Measurements from ENCODE around the gene PLA2G2E.

The PLA2G2E gene

GRCh38 chr1:19963636-19964035, 40.2 kb upstream of the PLA2G2E start:
- Mint-ChIP-seq H3K27ac (no peak overlapping the region), H3K9me3 (peaks cover 6% of the 10 kb centered on the region), H3K4me1 (peaks cover 12% of the 10 kb centered on the region), H3K36me3 (ENCODE audit: low read depth) (no peaks in the 10 kb centered on the region), H3K27me3 (ENCODE audit: low read depth) (peaks cover 25% of the 10 kb centered on the region), H3K4me3 (no peak overlapping the region)
- no peak for TF ChIP-seq CTCF (IDR thresholded peaks at IDR 0.05; ENCODE audit: unreplicated experiment in 3 of 3)

DNA sequence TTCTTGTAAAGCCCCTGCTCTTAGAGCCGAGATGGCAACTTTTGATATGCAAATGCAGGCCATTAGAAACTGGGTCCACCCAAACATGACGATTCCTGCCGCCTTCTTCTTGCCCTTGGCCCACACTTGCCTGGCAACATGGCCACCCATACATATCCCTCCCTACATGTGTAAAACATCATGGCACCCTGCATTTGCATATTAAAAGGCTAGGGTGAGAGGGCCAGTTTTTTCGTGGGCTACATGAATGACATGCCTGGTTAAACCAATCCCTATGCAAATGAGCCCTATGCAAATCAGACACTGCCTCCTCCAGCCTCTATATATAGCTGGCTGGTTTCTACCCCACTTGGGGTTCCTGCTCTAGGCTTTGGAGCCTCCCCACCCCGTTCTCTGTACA, 37.2 kb upstream of the PLA2G2E start:
- Mint-ChIP-seq H3K36me3 (ENCODE audit: low read depth) (no peaks in the 10 kb centered on the region), H3K4me3 (no peak overlapping the region), H3K27me3 (ENCODE audit: low read depth) (peaks cover 27% of the 10 kb centered on the region), H3K4me1 (no peaks in the 10 kb centered on the region), H3K9me3 (peaks cover 6% of the 10 kb centered on the region), H3K27ac (no peak overlapping the region)
- no peak for TF ChIP-seq CTCF (IDR thresholded peaks at IDR 0.05; ENCODE audit: unreplicated experiment in 3 of 3)

- no peaks in the 10 kb centered on the region for H3K4me1 Mint-ChIP-seq
- H3K4me3 Mint-ChIP-seq, result no peak overlapping the region
- no peak for TF ChIP-seq CTCF (IDR thresholded peaks at IDR 0.05; ENCODE audit: unreplicated experiment in 3 of 3)
- H3K27me3 Mint-ChIP-seq (ENCODE audit: low read depth), result peaks cover 41% of the 10 kb centered on the region
- H3K9me3 Mint-ChIP-seq, result peaks cover 13% of the 10 kb centered on the region
- H3K36me3 Mint-ChIP-seq (ENCODE audit: low read depth), result no peaks in the 10 kb centered on the region
- no peak overlapping the region for H3K27ac Mint-ChIP-seq
These were observed 34.4 kb upstream of the PLA2G2E start for GRCh38 chr1:19957779-19958178.

- Mint-ChIP-seq H3K9me3 (peaks cover 13% of the 10 kb centered on the region), H3K4me3 (no peak overlapping the region), H3K4me1 (no peaks in the 10 kb centered on the region), H3K27me3 (ENCODE audit: low read depth) (peaks cover 38% of the 10 kb centered on the region), H3K36me3 (ENCODE audit: low read depth) (no peaks in the 10 kb centered on the region), H3K27ac (no peak overlapping the region)
- TF ChIP-seq CTCF (IDR thresholded peaks at IDR 0.05; ENCODE audit: unreplicated experiment in 3 of 3), result no peak
These were observed 32.2 kb upstream of the PLA2G2E start for GRCh38 chr1:19955534-19956170.

GRCh38 chr1:19954059-19954458, 30.6 kb upstream of the PLA2G2E start:
- H3K27me3 Mint-ChIP-seq (ENCODE audit: low read depth), result peaks cover 31% of the 10 kb centered on the region
- no peak overlapping the region for H3K4me3 Mint-ChIP-seq
- H3K36me3 Mint-ChIP-seq (ENCODE audit: low read depth), result no peaks in the 10 kb centered on the region
- no peak overlapping the region for H3K27ac Mint-ChIP-seq
- no peak for TF ChIP-seq CTCF (IDR thresholded peaks at IDR 0.05; ENCODE audit: unreplicated experiment in 3 of 3)
- no peaks in the 10 kb centered on the region for H3K4me1 Mint-ChIP-seq
- peaks cover 13% of the 10 kb centered on the region for H3K9me3 Mint-ChIP-seq

GRCh38 chr1:19949016-19949415, 25.6 kb upstream of the PLA2G2E start:
- peaks cover 20% of the 10 kb centered on the region for H3K27me3 Mint-ChIP-seq (ENCODE audit: low read depth)
- no peak overlapping the region for H3K27ac Mint-ChIP-seq
- H3K9me3 Mint-ChIP-seq, result peaks cover 3% of the 10 kb centered on the region
- H3K4me3 Mint-ChIP-seq, result no peak overlapping the region
- no peaks in the 10 kb centered on the region for H3K36me3 Mint-ChIP-seq (ENCODE audit: low read depth)
- TF ChIP-seq CTCF (IDR thresholded peaks at IDR 0.05; ENCODE audit: unreplicated experiment in 3 of 3), result no peak
- H3K4me1 Mint-ChIP-seq, result no peaks in the 10 kb centered on the region
